GM18867 (cell line): ENCODE measurements around the gene APOBEC3F.

Experiments
- ATAC-seq: cut with Tn5 transposase; IDR thresholded peaks from one replicate; pipeline ENCODE4 v1.9.1; 2021; ENCODE audit warnings: mild to moderate bottlenecking, moderate library complexity; ENCODE audit not compliant: unreplicated experiment

The APOBEC3F gene

GRCh38 chr22:39090426-39091064, 49.9 kb downstream of the APOBEC3F start:
- no peak for ATAC-seq

GRCh38 chr22:39091126-39092081, 50.7 kb downstream of the APOBEC3F start:
- no peak for ATAC-seq

DNA sequence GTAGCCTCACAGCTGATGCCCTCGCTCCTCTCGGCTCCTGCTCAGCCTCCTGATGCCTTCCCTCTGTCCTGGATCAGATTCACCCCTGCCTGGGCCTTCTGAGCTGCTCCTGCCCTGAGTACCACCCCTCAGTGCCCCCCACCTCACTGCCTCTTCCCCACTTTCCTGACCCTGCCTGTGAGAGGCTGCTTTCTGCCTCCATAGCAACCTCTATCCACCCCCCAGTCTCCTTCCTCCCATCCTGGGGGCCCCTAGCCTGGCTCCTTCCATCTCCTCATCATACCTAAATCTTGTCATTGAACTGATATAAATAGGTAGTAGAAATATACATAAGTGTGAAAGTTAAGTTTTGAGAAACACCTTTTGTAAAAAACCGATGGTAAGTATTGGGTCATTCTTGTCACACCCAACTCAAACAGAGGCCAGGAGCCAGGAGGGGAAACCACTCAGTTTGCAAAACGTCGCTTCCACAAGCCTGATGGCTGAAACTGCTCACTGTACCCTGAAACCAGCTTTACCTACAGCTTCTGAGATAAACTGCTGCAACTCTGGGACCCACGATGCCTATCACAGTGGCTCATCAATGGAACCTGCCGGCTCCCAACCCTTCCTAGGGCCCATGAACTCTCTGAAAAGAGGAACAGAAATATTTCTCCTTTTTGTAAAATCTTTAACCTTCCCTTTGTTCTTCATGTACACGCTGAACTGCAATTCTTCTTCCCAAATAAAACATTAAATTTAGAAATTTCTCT, 51.6 kb downstream of the APOBEC3F start:
- no peak for ATAC-seq

DNA sequence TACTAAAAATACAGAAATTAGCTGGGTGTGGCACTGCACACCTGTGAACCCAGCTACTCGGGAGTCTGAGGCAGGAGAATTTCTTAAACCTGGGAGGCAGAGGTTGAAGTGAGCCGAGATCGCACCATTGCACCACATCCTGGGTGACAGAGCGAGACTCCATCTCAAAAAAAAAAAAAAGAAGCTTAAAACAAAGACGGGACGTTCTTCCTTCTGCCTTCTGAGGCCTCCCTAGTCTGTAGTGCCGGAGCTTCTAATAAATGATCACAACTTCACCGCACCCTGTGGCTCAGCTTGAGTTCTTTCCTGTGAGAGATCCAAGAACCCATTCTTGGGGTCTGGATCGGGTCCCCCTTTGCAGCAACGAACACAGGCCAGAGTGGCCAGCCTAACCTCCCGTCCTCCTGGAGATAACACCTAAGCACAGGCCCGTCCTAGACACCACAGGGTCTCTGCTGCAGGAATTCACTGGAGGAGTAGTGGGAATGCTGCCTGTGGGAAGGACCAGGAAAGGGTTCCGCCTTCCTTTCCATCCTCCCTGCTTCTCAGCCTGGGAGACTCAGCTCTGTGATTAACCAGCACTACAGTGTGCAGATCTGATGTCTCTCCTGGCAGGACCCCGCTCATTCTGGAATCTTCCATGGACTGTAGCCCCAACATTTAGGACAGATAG, 54.2 kb downstream of the APOBEC3F start:
- no peak for ATAC-seq

GRCh38 chr22:39095971-39096370, 55.3 kb downstream of the APOBEC3F start:
- no peak for ATAC-seq

DNA sequence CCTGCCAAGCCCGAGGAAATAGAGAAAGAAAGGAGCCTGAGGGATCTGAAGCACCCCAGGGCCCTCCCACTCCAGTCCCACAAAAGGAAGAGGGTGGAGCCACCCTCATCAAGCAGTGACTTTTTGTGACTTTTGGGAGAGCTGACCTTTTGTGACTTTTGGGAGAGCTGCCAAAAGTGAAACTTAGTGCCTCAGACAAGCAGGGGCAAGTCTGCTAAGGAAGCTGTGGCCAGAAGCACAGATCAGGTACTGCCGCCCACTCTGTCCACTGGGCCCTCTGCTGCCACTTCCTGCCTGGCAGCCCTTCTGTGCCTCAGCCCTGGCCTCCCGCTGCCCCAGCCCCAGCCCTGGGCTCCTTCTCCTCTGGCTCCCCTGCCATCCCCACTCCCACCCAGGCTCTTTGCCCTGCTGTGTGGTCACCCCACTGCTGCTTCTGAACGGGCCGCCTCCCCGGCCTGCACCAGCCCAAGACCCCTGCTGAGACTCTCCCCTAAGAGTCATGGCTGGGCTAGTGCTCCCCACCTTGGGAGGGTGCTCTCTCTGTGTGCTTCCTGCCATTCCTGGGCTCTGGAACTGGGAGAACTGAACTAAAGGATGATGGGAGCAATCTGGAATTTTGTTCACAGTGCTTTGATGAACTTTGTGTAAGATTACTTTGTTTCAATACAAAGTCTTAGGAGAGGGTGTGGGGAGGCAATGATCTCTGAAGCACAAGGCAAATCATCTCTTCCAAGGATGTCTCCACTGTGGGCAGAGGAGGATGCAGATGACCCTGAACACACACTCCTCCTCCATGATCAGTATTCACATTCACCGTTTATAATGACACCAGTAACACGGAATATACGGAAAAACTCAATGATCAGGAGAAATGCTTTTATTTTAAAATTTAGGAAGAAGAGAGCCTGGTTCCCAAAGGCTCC, 56.7 kb downstream of the APOBEC3F start, which contains the start of gene APOBEC3H:
APOBEC3H (plus strand) TSS at position 147 of the 923 bp plus-strand sequence. CDS start 3,035 bp downstream, outside the sequence.
- no peak for ATAC-seq

DNA sequence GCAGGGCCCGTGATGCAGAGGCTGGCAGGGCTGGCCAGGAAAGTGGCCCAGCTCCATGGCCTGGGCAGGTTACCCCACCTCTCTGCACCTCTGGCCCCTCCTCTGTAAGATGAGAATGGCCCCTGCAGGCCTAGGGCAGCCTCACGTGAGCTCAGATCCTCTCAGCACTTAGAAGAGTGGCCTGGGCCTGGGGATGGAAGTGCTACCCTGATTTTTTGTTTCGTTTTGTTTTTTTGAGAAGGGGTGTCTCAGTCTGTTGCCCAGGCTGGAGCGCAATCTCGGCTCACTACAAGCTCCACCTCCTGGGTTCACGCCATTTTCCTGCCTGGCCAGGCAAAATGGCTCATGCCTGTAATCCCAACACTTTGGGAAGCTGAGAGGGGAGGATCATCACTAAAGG, 57.4 kb downstream of the APOBEC3F start:
- ATAC-seq: no peak

- no peak for ATAC-seq
Observed at GRCh38 chr22:39098576-39098975, 57.9 kb downstream of the APOBEC3F start.

- no peak for ATAC-seq
Observed at GRCh38 chr22:39101226-39101625, 60.6 kb downstream of the APOBEC3F start.

DNA sequence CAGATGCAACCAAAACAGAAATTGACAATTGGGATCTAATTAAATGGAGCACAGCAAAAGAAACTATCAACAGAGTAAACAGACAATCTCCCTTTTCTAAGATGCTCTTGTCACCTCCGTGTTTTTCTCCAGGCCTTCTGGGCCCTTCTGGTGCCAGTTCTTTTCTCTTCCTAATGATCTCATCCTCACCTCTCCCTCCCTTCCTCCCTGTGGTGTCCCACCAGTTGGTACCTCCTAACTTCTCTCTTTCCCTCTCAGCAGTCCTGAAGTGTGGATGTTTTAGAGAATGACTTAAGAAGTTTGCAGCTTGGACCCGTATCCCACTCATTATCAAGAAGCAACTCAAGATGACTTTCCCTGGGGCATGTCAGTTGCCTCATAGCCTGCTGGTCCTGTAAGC, 62.8 kb downstream of the APOBEC3F start:
- no peak for ATAC-seq
